Spleen (tissue), 7 donors: ENCODE data around the gene ABCA13.

Source experiments
- POLR2A ChIP-seq, 3 donors: fragments of 450-650 bp; IDR thresholded peaks; one replicate each; pipeline ENCODE4 v1.5.1; 2017; ENCODE audit warnings: antibody characterized with exemption in 3 of 3, mild to moderate bottlenecking in 1 of 3
- POLR2AphosphoS5 ChIP-seq, 3 donors: sonication (generic); formaldehyde crosslinking; IDR thresholded peaks; one replicate each; pipeline ENCODE4 v1.5.1; 2017; ENCODE audit warnings: antibody characterized with exemption in 3 of 3
- TF ChIP-seq, protein P1 (sequence below), 11 experiments: fragments of 200-600 bp in 7 of 11; fragments of 450-650 bp in 4 of 11; sonication (generic) in 4 of 11; IDR thresholded peaks in 8 of 11; conservative IDR thresholded peaks in 3 of 11; 1 replicate in 7 of 11; 2 replicates in 4 of 11; pipeline versions ENCODE4 v1.4.0 to v1.8.0; 2016 to 2021; ENCODE audit warnings: antibody characterized with exemption in 11 of 11, inconsistent platforms in 4 of 11, mild to moderate bottlenecking in 1 of 11
- donor health status: DM: no; HTN: no; CAD: no; lungs with moderate emphysema.
- donor health status: DM: no; HTN: no; CAD: no.
- donor health status: DM: no; HTN: no; CAD: no.

DNA sequence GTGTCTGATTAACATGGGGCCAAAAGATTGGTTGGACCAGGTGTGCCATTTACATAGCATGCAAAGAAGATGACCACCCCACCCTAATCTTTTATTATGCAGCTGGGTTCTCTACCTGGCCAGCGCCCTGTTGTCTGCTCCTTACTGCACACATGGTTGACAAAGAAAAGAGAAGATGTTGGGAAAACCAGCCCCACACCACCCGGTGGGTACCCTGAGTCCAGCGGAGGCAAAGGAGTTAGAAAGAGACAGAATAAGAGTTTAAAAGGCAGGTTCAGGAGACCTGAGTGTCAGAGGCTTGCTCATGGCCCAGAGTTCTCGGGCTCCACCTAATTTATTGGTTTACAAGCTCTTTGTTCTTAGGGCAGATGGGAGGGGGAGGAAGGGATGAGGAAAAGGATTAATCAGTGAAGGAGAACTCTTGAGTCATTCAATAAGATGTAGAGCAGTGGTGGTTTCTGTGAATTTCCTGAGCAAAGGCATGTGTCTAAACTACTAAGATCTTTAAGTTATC lies 24.1 kb upstream of the ABCA13 start:
- TF ChIP-seq, protein P1, sequence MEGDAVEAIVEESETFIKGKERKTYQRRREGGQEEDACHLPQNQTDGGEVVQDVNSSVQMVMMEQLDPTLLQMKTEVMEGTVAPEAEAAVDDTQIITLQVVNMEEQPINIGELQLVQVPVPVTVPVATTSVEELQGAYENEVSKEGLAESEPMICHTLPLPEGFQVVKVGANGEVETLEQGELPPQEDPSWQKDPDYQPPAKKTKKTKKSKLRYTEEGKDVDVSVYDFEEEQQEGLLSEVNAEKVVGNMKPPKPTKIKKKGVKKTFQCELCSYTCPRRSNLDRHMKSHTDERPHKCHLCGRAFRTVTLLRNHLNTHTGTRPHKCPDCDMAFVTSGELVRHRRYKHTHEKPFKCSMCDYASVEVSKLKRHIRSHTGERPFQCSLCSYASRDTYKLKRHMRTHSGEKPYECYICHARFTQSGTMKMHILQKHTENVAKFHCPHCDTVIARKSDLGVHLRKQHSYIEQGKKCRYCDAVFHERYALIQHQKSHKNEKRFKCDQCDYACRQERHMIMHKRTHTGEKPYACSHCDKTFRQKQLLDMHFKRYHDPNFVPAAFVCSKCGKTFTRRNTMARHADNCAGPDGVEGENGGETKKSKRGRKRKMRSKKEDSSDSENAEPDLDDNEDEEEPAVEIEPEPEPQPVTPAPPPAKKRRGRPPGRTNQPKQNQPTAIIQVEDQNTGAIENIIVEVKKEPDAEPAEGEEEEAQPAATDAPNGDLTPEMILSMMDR (IDR thresholded peaks at IDR 0.05 in 8 of 11, conservative IDR thresholded peaks at IDR 0.05 in 3 of 11) = no peak
- no peak for TF ChIP-seq POLR2A (IDR thresholded peaks at IDR 0.05)
- TF ChIP-seq POLR2AphosphoS5 (IDR thresholded peaks at IDR 0.05) = no peak
